HepG2 (cell line): Measurements from ENCODE around the gene ROS1. TPM values are rescaled to one million over a fixed set of nuclear protein-coding genes. Genes with fewer than 3 reads are reported as not detected.

Experiments used
- ATAC-seq: fragments of 200-7000 bp; cut with Tn5 transposase; 3 replicates; pipeline ENCODE4 v1.9.1; 2020; ENCODE audit warnings: mild to moderate bottlenecking, moderate library complexity
- BruUV-seq: library from RNA; stranded (reverse); fragments of 400-500 nt; replicated peaks from 2 replicates; lab custom pipeline; 2021; lab: Mats Ljungman, UMichigan
- CTCF ChIA-PET: fragments of 300-600 bp; formaldehyde crosslinking; extraction: SDS; loops from one replicate; lab custom pipeline; 2021; ENCODE audit warnings: low total read pairs, inconsistent platforms, low intra/inter-chr PET ratio; lab: Yijun Ruan, JAX
- POLR2A ChIA-PET: fragments of 350-600 bp; sonication (Branson Sonifier 250); formaldehyde crosslinking; loops from one replicate; lab custom pipeline; 2020; ENCODE audit warnings: antibody characterized with exemption, inconsistent platforms; lab: Yijun Ruan, JAX
- DNase-seq: peaks from one replicate; pipeline ENCODE4 v3.0.0-alpha.2; 2015; ENCODE audit warnings: low spot score
- FAIRE-seq: peaks from 3 replicates; lab custom pipeline; 2011; peaks lifted over from hg19 to GRCh38; lab: Jason Lieb, UNC
- H2AFZ ChIP-seq: one replicate; pipeline ENCODE4 v1.6.1; 2011; ENCODE audit warnings: low read length, inconsistent platforms
- H3K27ac ChIP-seq: fragments of 300-600 bp; 3 replicates; pipeline ENCODE4 v1.8.0; 2011; ENCODE audit warnings: mixed run types, mild to moderate bottlenecking, mixed read lengths, low read length, inconsistent platforms; ENCODE audit not compliant: insufficient read depth; ENCODE audit errors: extremely low read length
- H3K27me3 ChIP-seq, 2 experiments: fragments of 200-600 bp in 1 of 2; 2 replicates in 1 of 2; 3 replicates in 1 of 2; pipeline versions ENCODE4 v1.6.0 to v1.8.0; 2011; ENCODE audit warnings: low read length in 2 of 2, mild to moderate bottlenecking in 2 of 2, moderate library complexity in 2 of 2, inconsistent platforms in 1 of 2; ENCODE audit not compliant: insufficient read depth in 2 of 2, control insufficient read depth in 1 of 2
- H3K36me3 ChIP-seq, 2 experiments: fragments of 200-600 bp in 1 of 2; replicated peaks in 1 of 2; 2 replicates in 1 of 2; 3 replicates in 1 of 2; pipeline versions ENCODE4 v1.5.1 to v1.8.0; 2011; ENCODE audit warnings: low read length in 2 of 2, inconsistent platforms in 1 of 2; ENCODE audit not compliant: insufficient read depth in 2 of 2, control insufficient read depth in 1 of 2
- H3K4me1 ChIP-seq: 2 replicates; pipeline ENCODE4 v1.5.1; 2012; ENCODE audit warnings: low read length, inconsistent platforms; ENCODE audit not compliant: insufficient read depth
- H3K4me2 ChIP-seq: 2 replicates; pipeline ENCODE4 v1.6.0; 2011; ENCODE audit warnings: low read depth, low read length, inconsistent platforms
- H3K4me3 ChIP-seq, 3 experiments: fragments of 200-600 bp in 1 of 3; sonication (generic), shearing (Covaris generic) in 1 of 3; replicated peaks in 1 of 3; 2 replicates each; pipeline ENCODE4 v1.5.1; 2011 to 2016; ENCODE audit warnings: low read length in 3 of 3, inconsistent platforms in 2 of 3, low read depth in 2 of 3, mild to moderate bottlenecking in 2 of 3, control low read depth in 1 of 3, mixed read lengths in 1 of 3; ENCODE audit not compliant: insufficient read depth in 1 of 3
- H3K79me2 ChIP-seq: one replicate; pipeline ENCODE4 v1.6.1; 2011; ENCODE audit warnings: low read length, inconsistent platforms; ENCODE audit not compliant: insufficient read depth
- H3K9ac ChIP-seq: 2 replicates; pipeline ENCODE4 v1.6.0; 2011; ENCODE audit warnings: mild to moderate bottlenecking, low read depth, low read length, inconsistent platforms; ENCODE audit not compliant: insufficient read depth
- H3K9me3 ChIP-seq: 2 replicates; pipeline ENCODE4 v1.5.1; 2012; ENCODE audit warnings: mild to moderate bottlenecking, low read length
- H4K20me1 ChIP-seq: 2 replicates; pipeline ENCODE4 v1.6.0; 2011; ENCODE audit warnings: inconsistent platforms, mild to moderate bottlenecking, low read length, moderate library complexity; ENCODE audit not compliant: insufficient read depth
- CEBPG ChIP-seq: IDR thresholded peaks from 2 replicates; pipeline ENCODE4 v1.6.1; 2016
- FOXK2 ChIP-seq: fragments of 450-650 bp; IDR thresholded peaks from 2 replicates; pipeline ENCODE4 v1.6.1; 2016
- GLI4 ChIP-seq: sonication (generic); formaldehyde crosslinking; IDR thresholded peaks from 2 replicates; pipeline ENCODE4 v1.5.1; 2020; ENCODE audit warnings: missing genetic modification reagents, mild to moderate bottlenecking, moderate library complexity, borderline replicate concordance
- HOXA5 ChIP-seq: sonication (generic); formaldehyde crosslinking; IDR thresholded peaks from 2 replicates; pipeline ENCODE4 v1.4.0; 2020; ENCODE audit warnings: missing genetic modification reagents
- NFYC ChIP-seq: IDR thresholded peaks from 2 replicates; pipeline ENCODE4 v1.6.1; 2016; ENCODE audit warnings: missing genetic modification reagents, missing compliant biosample characterization
- SRY ChIP-seq: sonication (generic); formaldehyde crosslinking; IDR thresholded peaks from 2 replicates; pipeline ENCODE4 v1.8.0; 2022; ENCODE audit warnings: mild to moderate bottlenecking, missing genetic modification reagents
- ZIK1 ChIP-seq: sonication (generic); formaldehyde crosslinking; IDR thresholded peaks from 2 replicates; pipeline ENCODE4 v1.5.0; 2020; ENCODE audit warnings: mild to moderate bottlenecking, low read depth, missing genetic modification reagents, borderline replicate concordance
- ZKSCAN1 ChIP-seq: fragments of 150-350 bp; IDR thresholded peaks from 2 replicates; pipeline ENCODE4 v1.6.1; 2014; ENCODE audit warnings: low read length
- ZNF572 ChIP-seq: sonication (generic); formaldehyde crosslinking; IDR thresholded peaks from 2 replicates; pipeline ENCODE4 v1.5.1; 2020; ENCODE audit warnings: mild to moderate bottlenecking, missing genetic modification reagents
- ZNF768 ChIP-seq: sonication (generic); formaldehyde crosslinking; IDR thresholded peaks from 2 replicates; pipeline ENCODE4 v1.4.0; 2020; ENCODE audit warnings: missing genetic modification reagents
- ZNF792 ChIP-seq: IDR thresholded peaks from 2 replicates; pipeline ENCODE4 v1.6.1; 2016
- ZSCAN30 ChIP-seq: sonication (generic); formaldehyde crosslinking; IDR thresholded peaks from 2 replicates; pipeline ENCODE4 v1.5.0; 2020; ENCODE audit warnings: mild to moderate bottlenecking, missing genetic modification reagents
- WGBS: methylation state at CpG from one replicate; pipeline ENCODE4 v1.1.6; 2017; ENCODE audit warnings: low lambda C conversion rate; 5-methylcytosine and 5-hydroxymethylcytosine counted together
- in situ Hi-C: cut with HindIII; loops from 2 replicates; pipeline ENCODE4 v1.10.0; 2017; ENCODE audit warnings: low pct_unique_long_range_greater_than_20kb; ENCODE audit not compliant: extremely low pct_ligation_motif_present
- intact Hi-C: fragments of 100-400 bp; cut with micrococcal nuclease; formaldehyde crosslinking; loops from one replicate; pipeline ENCODE4 v1.10.0; 2022; ENCODE audit not compliant: unreplicated experiment
- polyA plus RNA-seq, 8 experiments: library from polyadenylated mRNA; depleted of rRNA in 3 of 8; stranded (reverse) in 7 of 8; unstranded in 1 of 8; fragments of >200 nt; fragmentation: Illumina TruSeq in 4 of 8; extraction: Trizol in 4 of 8; gene quantifications; 2 replicates each; pipeline versions ENCODE4 v1.2.1 to v1.2.3, GENCODE V29; 2011 to 2016; ENCODE audit warnings: low read depth in 4 of 8, missing spikeins in 1 of 8, mixed read lengths in 1 of 8; ENCODE audit not compliant: insufficient read depth in 1 of 8
- total RNA-seq, 5 experiments: library from RNA; depleted of rRNA; stranded (reverse); fragments of >200 nt; fragmentation: Illumina TruSeq; extraction: Trizol; gene quantifications; 2 replicates each; pipeline ENCODE4 v1.2.3, GENCODE V29; 2016; ENCODE audit warnings: low read depth in 1 of 5
- TF ChIP-seq, protein P1 (sequence below): sonication (generic); formaldehyde crosslinking; IDR thresholded peaks from 2 replicates; pipeline ENCODE4 v1.8.0; 2022; ENCODE audit warnings: mild to moderate bottlenecking, missing genetic modification reagents, moderate library complexity
- TF ChIP-seq, protein P2 (sequence below): sonication (generic); formaldehyde crosslinking; conservative IDR thresholded peaks from 2 replicates; pipeline ENCODE4 v1.4.0; 2020; ENCODE audit warnings: missing genetic modification reagents
- TF ChIP-seq, protein P3 (sequence below): sonication (generic); formaldehyde crosslinking; IDR thresholded peaks from 2 replicates; pipeline ENCODE4 v1.8.1; 2023; ENCODE audit warnings: mild to moderate bottlenecking, missing genetic modification reagents

The ROS1 gene
- total and polyA plus RNA-seq, 2 of the 13 experiments (the other 11 are each of a cell fraction or from before 2014, with no cell fraction given), result not detected

DNA sequence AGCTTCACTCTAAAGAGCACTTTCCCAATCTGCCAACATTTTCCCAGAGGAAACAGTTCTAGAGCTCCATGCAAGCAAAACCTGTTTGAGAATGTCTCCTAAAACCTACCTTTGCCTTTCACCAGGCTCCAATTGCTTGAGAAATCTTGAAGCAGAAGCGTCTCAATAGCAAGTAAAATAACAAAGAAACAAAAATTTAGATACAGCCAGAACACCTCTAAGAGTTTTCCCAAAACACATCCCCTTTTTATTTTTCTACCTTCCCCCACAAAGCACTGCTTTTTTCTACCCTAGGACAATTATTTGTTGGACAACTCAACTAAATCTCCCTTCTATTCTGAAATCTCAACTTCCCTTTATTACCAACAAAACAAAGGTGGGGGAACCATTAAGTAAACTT lies 156.8 kb downstream of the ROS1 start:
- POLR2A ChIA-PET, result no interaction called here
- 24% methylated on average over 1 of the region's 1 CpG for WGBS
- no peaks in the 10 kb centered on the region for H3K36me3 ChIP-seq
- H3K27me3 ChIP-seq, result peaks cover 17 to 74% of the 10 kb centered on the region in 2 experiments
- no peaks in the 10 kb centered on the region for H3K79me2 ChIP-seq
- BruUV-seq, result no TSS peak
- no peaks in the 10 kb centered on the region for H4K20me1 ChIP-seq
- H3K4me2 ChIP-seq, result no peak overlapping the region
- H2AFZ ChIP-seq, result no peak overlapping the region
- in situ Hi-C loops (no loop called here), intact Hi-C loops (no loop called here)
- no peak overlapping the region for H3K9ac ChIP-seq
- H3K4me1 ChIP-seq, result peaks cover 19% of the 10 kb centered on the region
- H3K9me3 ChIP-seq, result no peaks in the 10 kb centered on the region
- ATAC-seq (no peak), DNase-seq (no peak), FAIRE-seq (no peak)
- TF ChIP-seq NFYC (CRISPR knock-in tag) (no peak), SRY (CRISPR knock-in tag) (no peak), ZNF768 (CRISPR knock-in tag) (no peak)
- TF ChIP-seq, protein P1, sequence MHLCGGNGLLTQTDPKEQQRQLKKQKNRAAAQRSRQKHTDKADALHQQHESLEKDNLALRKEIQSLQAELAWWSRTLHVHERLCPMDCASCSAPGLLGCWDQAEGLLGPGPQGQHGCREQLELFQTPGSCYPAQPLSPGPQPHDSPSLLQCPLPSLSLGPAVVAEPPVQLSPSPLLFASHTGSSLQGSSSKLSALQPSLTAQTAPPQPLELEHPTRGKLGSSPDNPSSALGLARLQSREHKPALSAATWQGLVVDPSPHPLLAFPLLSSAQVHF (CRISPR knock-in tag), result no peak
- CTCF ChIA-PET, result no interaction called here
- H3K27ac ChIP-seq, result no peak overlapping the region
- no peak overlapping the region for H3K4me3 ChIP-seq

DNA sequence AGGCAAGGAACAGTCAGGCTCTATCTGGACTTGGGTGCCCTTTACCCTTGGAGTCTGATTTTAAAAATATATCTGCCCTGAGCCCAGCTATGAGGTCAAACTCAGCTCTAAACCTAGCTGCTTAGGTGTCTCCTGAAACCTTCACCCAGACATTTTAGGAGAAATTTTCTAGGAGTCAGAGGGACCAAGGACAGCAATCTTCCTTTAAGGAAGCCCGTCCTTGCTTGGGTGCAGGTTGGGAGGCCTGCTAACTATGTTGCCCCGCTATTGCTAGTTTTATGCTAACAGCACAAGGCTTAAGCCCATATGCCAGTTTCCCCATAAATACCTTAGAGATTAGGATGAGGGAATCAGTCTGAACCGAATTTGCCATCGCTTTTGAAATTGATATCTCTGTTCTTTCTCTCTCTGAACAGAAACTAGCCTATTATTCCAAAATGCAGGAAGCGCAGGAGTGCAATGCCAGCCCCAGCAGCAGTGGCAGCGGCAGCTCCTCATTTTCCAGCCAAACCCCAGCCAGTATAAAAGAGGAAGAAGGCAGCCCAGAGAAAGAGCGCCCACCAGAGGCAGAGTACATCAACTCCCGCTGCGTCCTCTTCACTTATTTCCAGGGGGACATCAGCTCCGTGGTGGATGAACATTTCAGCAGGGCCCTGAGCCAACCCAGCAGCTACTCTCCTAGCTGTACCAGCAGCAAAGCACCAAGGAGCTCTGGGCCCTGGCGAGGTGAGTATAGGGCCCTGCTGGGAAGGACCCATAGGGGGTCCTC lies 157.8 kb downstream of the ROS1 start:
- Histone ChIP-seq H3K9me3 (no peaks in the 10 kb centered on the region), H3K9ac (no peak overlapping the region), H4K20me1 (no peaks in the 10 kb centered on the region), H3K27me3 (peaks cover 20 to 83% of the 10 kb centered on the region in 2 experiments), H3K4me2 (no peak overlapping the region), H2AFZ (no peak overlapping the region), H3K4me1 (peaks cover 19% of the 10 kb centered on the region), H3K36me3 (no peaks in the 10 kb centered on the region), H3K4me3 (no peak overlapping the region), H3K79me2 (no peaks in the 10 kb centered on the region), H3K27ac (no peak overlapping the region)
- no TSS peak for BruUV-seq
- TF ChIP-seq, protein P2, sequence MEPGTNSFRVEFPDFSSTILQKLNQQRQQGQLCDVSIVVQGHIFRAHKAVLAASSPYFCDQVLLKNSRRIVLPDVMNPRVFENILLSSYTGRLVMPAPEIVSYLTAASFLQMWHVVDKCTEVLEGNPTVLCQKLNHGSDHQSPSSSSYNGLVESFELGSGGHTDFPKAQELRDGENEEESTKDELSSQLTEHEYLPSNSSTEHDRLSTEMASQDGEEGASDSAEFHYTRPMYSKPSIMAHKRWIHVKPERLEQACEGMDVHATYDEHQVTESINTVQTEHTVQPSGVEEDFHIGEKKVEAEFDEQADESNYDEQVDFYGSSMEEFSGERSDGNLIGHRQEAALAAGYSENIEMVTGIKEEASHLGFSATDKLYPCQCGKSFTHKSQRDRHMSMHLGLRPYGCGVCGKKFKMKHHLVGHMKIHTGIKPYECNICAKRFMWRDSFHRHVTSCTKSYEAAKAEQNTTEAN, result no peak
- TF ChIP-seq FOXK2 (no peak), ZNF792 (CRISPR knock-in tag) (no peak), ZNF572 (CRISPR knock-in tag) (no peak), GLI4 (CRISPR knock-in tag) (no peak), CEBPG (CRISPR knock-in tag) (no peak), HOXA5 (CRISPR knock-in tag) (no peak), ZKSCAN1 (no peak), ZSCAN30 (CRISPR knock-in tag) (no peak), ZIK1 (CRISPR knock-in tag) (no peak)
- TF ChIP-seq, protein P3, sequence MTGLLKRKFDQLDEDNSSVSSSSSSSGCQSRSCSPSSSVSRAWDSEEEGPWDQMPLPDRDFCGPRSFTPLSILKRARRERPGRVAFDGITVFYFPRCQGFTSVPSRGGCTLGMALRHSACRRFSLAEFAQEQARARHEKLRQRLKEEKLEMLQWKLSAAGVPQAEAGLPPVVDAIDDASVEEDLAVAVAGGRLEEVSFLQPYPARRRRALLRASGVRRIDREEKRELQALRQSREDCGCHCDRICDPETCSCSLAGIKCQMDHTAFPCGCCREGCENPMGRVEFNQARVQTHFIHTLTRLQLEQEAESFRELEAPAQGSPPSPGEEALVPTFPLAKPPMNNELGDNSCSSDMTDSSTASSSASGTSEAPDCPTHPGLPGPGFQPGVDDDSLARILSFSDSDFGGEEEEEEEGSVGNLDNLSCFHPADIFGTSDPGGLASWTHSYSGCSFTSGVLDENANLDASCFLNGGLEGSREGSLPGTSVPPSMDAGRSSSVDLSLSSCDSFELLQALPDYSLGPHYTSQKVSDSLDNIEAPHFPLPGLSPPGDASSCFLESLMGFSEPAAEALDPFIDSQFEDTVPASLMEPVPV, result no peak
- ATAC-seq (no peak), DNase-seq (no peak), FAIRE-seq (no peak)
- 30% methylated on average over 11 of the region's 11 CpGs for WGBS
- CTCF ChIA-PET, result no interaction called here
- POLR2A ChIA-PET, result no interaction called here
- in situ Hi-C loops, result no loop called here
- intact Hi-C loops, result no loop called here
